ENCODE data around the gene CNKSR3.

CNKSR3 gene

GRCh38 chr6:154502553-154502952 is 7.9 kb downstream of the CNKSR3 start:
- no peak for DNase-seq (ENCODE audit: low read depth)

GRCh38 chr6:154501578-154501868 is 9.0 kb downstream of the CNKSR3 start:
- DNase-seq (ENCODE audit: low read depth), result no peak

- no peak for DNase-seq (ENCODE audit: low read depth)
Observed at GRCh38 chr6:154500769-154501577, 9.5 kb downstream of the CNKSR3 start.

- DNase-seq (ENCODE audit: low read depth), result no peak
Observed at GRCh38 chr6:154499855-154500589, 10.5 kb downstream of the CNKSR3 start.

- no peak for DNase-seq (ENCODE audit: low read depth)
Observed at GRCh38 chr6:154498340-154498934, 12.0 kb downstream of the CNKSR3 start.

GRCh38 chr6:154496793-154497517 is 13.5 kb downstream of the CNKSR3 start:
- no peak for DNase-seq (ENCODE audit: low read depth)

GRCh38 chr6:154496186-154496585 is 14.3 kb downstream of the CNKSR3 start:
- DNase-seq (ENCODE audit: low read depth), result no peak

GRCh38 chr6:154494592-154495311 is 15.7 kb downstream of the CNKSR3 start:
- DNase-seq (ENCODE audit: low read depth), result no peak

GRCh38 chr6:154491567-154492470 is 18.7 kb downstream of the CNKSR3 start:
- no peak for DNase-seq (ENCODE audit: low read depth)

- no peak for DNase-seq (ENCODE audit: low read depth)
Observed at GRCh38 chr6:154489822-154490221, 20.7 kb downstream of the CNKSR3 start.

- DNase-seq (ENCODE audit: low read depth), result peak; percentile 77
Observed at GRCh38 chr6:154488802-154489437, 21.6 kb downstream of the CNKSR3 start.

- DNase-seq (ENCODE audit: low read depth), result peak; percentile 75
Observed at GRCh38 chr6:154488248-154488593, 22.3 kb downstream of the CNKSR3 start.

GRCh38 chr6:154487367-154488247 is 22.9 kb downstream of the CNKSR3 start:
- DNase-seq (ENCODE audit: low read depth), result no peak

- no peak for DNase-seq (ENCODE audit: low read depth)
Observed at GRCh38 chr6:154485815-154486214, 24.7 kb downstream of the CNKSR3 start.

GRCh38 chr6:154484942-154485341 is 25.5 kb downstream of the CNKSR3 start:
- no peak for DNase-seq (ENCODE audit: low read depth)

- no peak for DNase-seq (ENCODE audit: low read depth)
Observed at GRCh38 chr6:154482858-154483257, 27.6 kb downstream of the CNKSR3 start.

- no peak for DNase-seq (ENCODE audit: low read depth)
Observed at GRCh38 chr6:154481521-154482013, 28.9 kb downstream of the CNKSR3 start.

- DNase-seq (ENCODE audit: low read depth), result no peak
Observed at GRCh38 chr6:154479771-154480639, 30.5 kb downstream of the CNKSR3 start.
